RWPE2 (cell line): Measurements from ENCODE around the gene TBCE.

Experiments
- ATAC-seq: fragments of 200-7000 bp; cut with Tn5 transposase; 3 replicates; pipeline ENCODE4 v1.9.1; 2021; ENCODE audit warnings: low read depth
- DNase-seq: peaks from one replicate; pipeline ENCODE4 v3.0.0-alpha.2; 2020; ENCODE audit warnings: low spot score
- H3K27ac ChIP-seq: fragments of 450-650 bp; 2 replicates; pipeline ENCODE4 v1.5.1; 2017; ENCODE audit warnings: mild to moderate bottlenecking; ENCODE audit not compliant: poor library complexity, severe bottlenecking
- H3K27me3 ChIP-seq: fragments of 250-450 bp; sonication (Bioruptor Pico); 2 replicates; pipeline ENCODE4 v1.5.1; 2021; ENCODE audit warnings: mild to moderate bottlenecking, moderate library complexity; ENCODE audit not compliant: insufficient read depth, poor library complexity, severe bottlenecking
- H3K36me3 ChIP-seq: fragments of 250-450 bp; sonication (Bioruptor Pico); 2 replicates; pipeline ENCODE4 v1.5.1; 2020; ENCODE audit warnings: low read depth, mild to moderate bottlenecking, moderate library complexity
- H3K4me1 ChIP-seq: fragments of 250-450 bp; sonication (Bioruptor Pico); 2 replicates; pipeline ENCODE4 v1.5.1; 2021; ENCODE audit warnings: mild to moderate bottlenecking, moderate library complexity; ENCODE audit not compliant: insufficient read depth, poor library complexity, severe bottlenecking
- H3K4me3 ChIP-seq: fragments of 250-450 bp; sonication (Bioruptor Pico); 2 replicates; pipeline ENCODE4 v1.5.1; 2021; ENCODE audit warnings: mild to moderate bottlenecking, moderate library complexity; ENCODE audit not compliant: severe bottlenecking
- H3K9me3 ChIP-seq: fragments of 250-450 bp; sonication (Bioruptor Pico); 2 replicates; pipeline ENCODE4 v1.5.1; 2021; ENCODE audit warnings: mild to moderate bottlenecking, moderate library complexity; ENCODE audit not compliant: severe bottlenecking
- CTCF ChIP-seq: fragments of 450-650 bp; IDR thresholded peaks from one replicate; pipeline ENCODE4 v1.5.1; 2017; ENCODE audit warnings: mild to moderate bottlenecking, moderate library complexity; ENCODE audit not compliant: poor library complexity, severe bottlenecking

Gene TBCE

GRCh38 chr1:235495551-235495950 is 128.3 kb downstream of the TBCE start:
- Histone ChIP-seq H3K4me1 (no peaks in the 10 kb centered on the region), H3K27ac (no peak overlapping the region)
- ATAC-seq = no peak

DNA sequence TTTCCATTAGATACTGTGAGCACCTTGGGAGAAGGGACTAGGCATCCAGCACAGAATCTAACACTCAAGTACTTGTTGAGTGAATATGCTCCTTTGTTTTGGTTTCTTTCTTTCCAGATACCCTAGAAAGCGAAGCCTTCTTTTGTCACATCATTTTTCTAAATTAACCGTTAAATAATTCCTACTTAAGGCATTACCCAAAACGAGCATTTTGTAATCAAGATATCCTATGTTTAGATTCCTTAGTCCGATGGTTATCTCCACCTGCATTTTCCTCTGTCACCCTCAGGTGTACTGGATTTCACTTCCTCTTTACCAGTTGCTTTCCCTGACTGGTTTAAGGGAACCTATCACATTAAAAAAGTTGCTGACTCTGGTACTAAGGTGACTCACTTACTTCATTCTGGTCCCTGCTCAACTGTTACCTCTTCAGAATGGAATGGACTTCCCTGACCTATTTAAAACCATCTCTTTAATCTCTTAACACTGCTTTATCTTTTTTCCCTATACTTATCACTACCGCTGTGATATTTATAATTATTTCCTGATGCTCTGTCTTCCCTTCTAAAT is 133.8 kb downstream of the TBCE start:
- ATAC-seq (0 out of 3 replicates have a peak, but pooled peaks have one; percentile 18), DNase-seq (no peak)
- TF ChIP-seq CTCF = no peak
- Histone ChIP-seq H3K27ac (no peak overlapping the region), H3K4me3 (no peak overlapping the region), H3K27me3 (no peaks in the 10 kb centered on the region), H3K36me3 (peaks cover under 1% of the 10 kb centered on the region), H3K4me1 (peaks cover 11% of the 10 kb centered on the region), H3K9me3 (no peaks in the 10 kb centered on the region)

More at GRCh38 chr1:235495551-235495950, 128.3 kb downstream of the TBCE start:
- no peak for TF ChIP-seq CTCF
- H3K9me3 ChIP-seq = no peaks in the 10 kb centered on the region
- H3K27me3 ChIP-seq = no peaks in the 10 kb centered on the region
- peaks cover 46% of the 10 kb centered on the region for H3K36me3 ChIP-seq
- H3K4me3 ChIP-seq = no peak overlapping the region
- no peak for DNase-seq
